Erythroblast (primary cell): Measurements from ENCODE around the gene CHN2.

Experiments
- DNase-seq, 2 experiments: peaks; one replicate each; lab custom pipeline; 2025; lab: John Stamatoyannopoulos, UW
- GATA1 ChIP-seq: IDR thresholded peaks from 2 replicates; pipeline ENCODE4 v1.6.1; 2011; ENCODE audit warnings: low read depth, mild to moderate bottlenecking, control low read depth, low read length, moderate library complexity
- POLR2A ChIP-seq: IDR thresholded peaks from 2 replicates; pipeline ENCODE4 v1.6.1; 2011; ENCODE audit warnings: mild to moderate bottlenecking, low read length

Gene CHN2

GRCh38 chr7:29265208-29265923 lies 70.8 kb downstream of the CHN2 start:
- no peak for DNase-seq

DNA sequence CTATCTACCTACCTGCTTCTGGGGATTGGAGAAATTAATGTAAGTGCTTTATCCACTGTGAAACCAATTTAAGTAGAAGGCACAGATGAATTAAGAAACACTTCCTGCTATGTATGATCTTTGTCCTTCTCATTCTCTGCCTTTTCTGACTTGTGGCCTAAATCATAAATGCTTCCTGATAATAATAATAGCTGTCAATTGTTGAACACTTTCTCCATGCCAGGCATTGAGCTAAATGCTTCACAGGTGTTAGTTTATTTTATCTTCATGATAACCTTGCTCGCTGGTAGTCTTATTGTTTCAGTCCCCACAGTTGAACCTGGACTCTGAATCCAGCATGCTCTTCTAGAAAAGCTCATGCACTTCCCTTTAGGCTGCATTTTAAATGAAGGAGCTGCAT lies 75.4 kb downstream of the CHN2 start:
- DNase-seq = no peak
- no peak for TF ChIP-seq GATA1
- TF ChIP-seq POLR2A = no peak

More at GRCh38 chr7:29265208-29265923, 70.8 kb downstream of the CHN2 start:
- no peak for TF ChIP-seq GATA1
- TF ChIP-seq POLR2A = no peak

GRCh38 chr7:29270594-29271318 lies 76.2 kb downstream of the CHN2 start:
- TF ChIP-seq GATA1 (no peak), POLR2A (no peak)
- DNase-seq = no peak

DNA sequence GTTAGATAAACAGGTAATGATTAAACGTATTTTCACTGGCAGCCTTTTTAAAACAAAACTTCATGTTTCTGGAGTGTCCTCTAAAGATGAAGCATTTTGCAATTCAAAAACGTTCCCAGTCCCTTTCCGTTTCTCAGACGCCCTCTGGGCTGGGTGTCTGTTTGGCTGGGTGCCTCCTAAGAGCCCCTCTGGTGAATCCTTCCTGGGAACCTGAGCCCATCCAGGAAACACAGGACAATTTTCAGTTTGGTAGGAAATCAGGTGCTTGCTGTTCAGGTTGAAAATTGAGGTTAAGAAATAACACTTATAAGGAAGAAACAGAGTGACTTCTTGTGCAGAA lies 76.7 kb downstream of the CHN2 start:
- TF ChIP-seq POLR2A (no peak), GATA1 (no peak)
- DNase-seq = no peak

GRCh38 chr7:29272057-29272456 lies 77.5 kb downstream of the CHN2 start:
- TF ChIP-seq GATA1 (no peak), POLR2A (no peak)
- DNase-seq = no peak

- TF ChIP-seq POLR2A (no peak), GATA1 (no peak)
- no peak for DNase-seq
These were observed 79.8 kb downstream of the CHN2 start for GRCh38 chr7:29274146-29275017.

GRCh38 chr7:29275018-29275318 lies 80.4 kb downstream of the CHN2 start:
- DNase-seq = no peak
- TF ChIP-seq GATA1 (no peak), POLR2A (no peak)

DNA sequence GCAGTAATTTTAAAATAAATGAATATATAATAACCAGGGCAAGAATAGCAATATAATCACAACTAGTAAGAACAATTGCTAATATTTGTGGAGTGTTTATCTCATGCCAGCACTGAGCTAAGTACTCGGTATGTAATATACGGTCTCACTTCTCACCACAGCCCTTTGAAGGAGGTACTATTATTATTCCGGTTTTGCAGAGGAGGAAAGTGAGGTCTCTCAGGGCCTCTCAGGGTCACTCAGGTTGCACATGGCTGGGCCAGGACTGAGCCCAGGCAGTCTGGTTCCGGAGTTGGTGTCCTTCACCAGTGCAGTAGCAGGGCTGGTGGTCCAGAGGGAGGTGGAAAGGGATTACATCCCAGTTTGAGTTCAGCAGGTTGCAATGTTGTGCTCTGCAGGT lies 80.9 kb downstream of the CHN2 start:
- no peak for DNase-seq
- TF ChIP-seq POLR2A (no peak), GATA1 (no peak)

DNA sequence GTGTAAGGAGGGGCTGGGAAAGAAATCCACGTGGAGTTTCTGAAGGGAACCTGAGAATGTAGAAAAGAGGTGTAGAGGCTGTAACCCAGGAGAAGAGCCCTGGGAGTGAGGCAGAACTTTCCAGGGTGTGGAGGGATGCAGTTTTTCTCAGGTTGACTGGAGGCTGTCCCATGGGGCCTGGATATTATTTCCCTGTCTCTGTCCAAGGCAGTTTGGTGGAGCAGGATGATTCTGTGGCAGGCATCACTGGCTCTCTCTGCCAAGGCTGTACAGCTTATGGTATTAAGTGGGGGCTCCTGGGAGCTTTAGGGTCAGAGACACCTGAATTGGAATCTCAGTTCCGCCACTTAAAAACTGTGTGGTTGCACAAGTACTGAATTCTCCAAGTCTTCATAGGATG lies 81.6 kb downstream of the CHN2 start:
- TF ChIP-seq POLR2A = no peak
- TF ChIP-seq GATA1 = no peak
- DNase-seq = no peak

DNA sequence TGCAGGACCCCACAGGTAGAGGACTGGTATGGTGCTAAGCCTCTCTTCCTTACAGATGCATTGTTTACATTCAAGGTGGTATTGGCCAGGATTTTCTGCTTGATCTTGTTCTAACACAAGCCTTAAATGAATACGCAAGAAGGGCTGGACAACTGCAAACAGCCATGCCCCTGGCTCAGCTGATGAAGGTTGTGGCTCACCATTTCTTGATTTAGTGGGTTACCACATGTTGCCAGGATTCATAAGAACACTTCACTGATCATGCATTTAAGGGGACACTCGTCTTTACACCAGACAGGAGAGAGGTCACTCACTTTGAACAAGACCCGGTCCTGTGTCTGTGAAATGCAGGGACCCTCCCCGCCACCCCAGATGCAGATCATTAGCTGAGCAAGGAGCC lies 82.2 kb downstream of the CHN2 start:
- TF ChIP-seq POLR2A (no peak), GATA1 (no peak)

GRCh38 chr7:29277436-29278215 lies 83.1 kb downstream of the CHN2 start:
- DNase-seq = no peak
- no peak for TF ChIP-seq POLR2A

More for the DNA sequence above, 82.2 kb downstream of the CHN2 start:
- no peak for DNase-seq

DNA sequence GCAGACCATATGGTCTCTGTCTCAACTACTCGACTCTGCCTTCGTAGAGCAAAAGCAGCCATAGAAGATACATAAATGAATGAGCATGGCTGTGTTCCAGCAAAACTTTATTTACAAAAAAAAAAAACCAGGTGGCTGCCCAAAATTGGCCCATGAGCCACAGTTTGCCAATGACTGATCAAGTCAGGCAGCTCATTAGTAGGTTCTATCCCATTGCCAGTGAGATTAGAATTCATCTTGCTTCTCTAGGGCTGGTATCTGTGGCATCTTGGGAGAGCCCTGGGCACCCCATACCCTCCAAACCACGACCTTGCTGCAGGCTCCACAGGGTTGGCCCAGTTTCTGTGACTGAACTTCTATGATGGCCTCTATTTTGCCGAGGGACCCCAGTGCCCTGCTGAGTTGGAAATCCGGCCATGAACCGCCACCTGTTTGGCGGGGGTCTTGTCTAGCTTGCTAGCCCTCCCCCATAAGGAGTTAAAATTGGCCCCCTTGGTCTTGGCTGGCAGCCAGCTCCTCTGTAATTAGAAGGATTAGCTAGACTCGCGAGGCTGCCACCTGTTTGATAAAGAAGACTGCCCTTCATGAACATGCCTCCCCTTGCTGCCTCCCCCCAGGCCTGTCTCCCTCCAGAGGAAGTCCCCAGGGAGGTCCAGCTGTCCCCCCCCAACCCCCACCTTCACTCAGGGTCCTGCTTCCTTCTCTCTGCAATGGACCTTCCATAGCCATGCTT lies 83.9 kb downstream of the CHN2 start:
- DNase-seq = no peak

More for the DNA sequence above, 83.9 kb downstream of the CHN2 start:
- TF ChIP-seq POLR2A (no peak), GATA1 (no peak)
